Natural killer cell (primary cell): ENCODE data around the gene TIAM1. TPM values are rescaled to one million over a fixed set of nuclear protein-coding genes. Genes with fewer than 3 reads are reported as not detected.

Source experiments
- ATAC-seq, 3 donors: fragments of 150-1000 bp in 2 of 3; fragments of 200-7000 bp in 1 of 3; cut with Tn5 transposase; 1 replicate in 1 of 3; 2 replicates in 2 of 3; pipeline ENCODE4 v1.10.0; 2021; ENCODE audit warnings: mild to moderate bottlenecking in 2 of 3, moderate library complexity in 2 of 3
- DNase-seq, 2 donors: peaks; one replicate each; pipeline versions ENCODE4 v3.0.0 to v3.0.0-alpha.2; 2013 to 2021; ENCODE audit warnings: mixed read lengths in 1 of 2
- H3K27ac ChIP-seq: one replicate; pipeline ENCODE4 v1.5.1; 2013; ENCODE audit warnings: mild to moderate bottlenecking, low read length
- H3K27me3 ChIP-seq: one replicate; pipeline ENCODE4 v1.6.1; 2013; ENCODE audit warnings: low read length; ENCODE audit not compliant: control insufficient read depth, insufficient read depth
- H3K36me3 ChIP-seq: one replicate; pipeline ENCODE4 v1.6.1; 2013; ENCODE audit warnings: low read length; ENCODE audit not compliant: control insufficient read depth, insufficient read depth
- H3K4me1 ChIP-seq: one replicate; pipeline ENCODE4 v1.6.1; 2013; ENCODE audit warnings: low read length; ENCODE audit not compliant: control insufficient read depth, insufficient read depth
- H3K4me3 ChIP-seq: one replicate; pipeline ENCODE4 v1.5.1; 2013; ENCODE audit warnings: low read length
- H3K9me3 ChIP-seq: one replicate; pipeline ENCODE4 v1.6.1; 2013; ENCODE audit warnings: low read length; ENCODE audit not compliant: control insufficient read depth, insufficient read depth
- H3K27ac Mint-ChIP-seq, 2 donors: one replicate each; pipeline ENCODE4 v1.8.0; 2022; ENCODE audit warnings: mild to moderate bottlenecking in 2 of 2, mixed read lengths in 2 of 2, moderate library complexity in 1 of 2
- H3K27me3 Mint-ChIP-seq, 2 donors: one replicate each; pipeline ENCODE4 v1.8.0; 2022; ENCODE audit warnings: low read depth in 2 of 2, mixed read lengths in 2 of 2
- H3K36me3 Mint-ChIP-seq: one replicate; pipeline ENCODE4 v1.8.0; 2022; ENCODE audit warnings: mixed read lengths
- H3K4me1 Mint-ChIP-seq, 2 donors: one replicate each; pipeline ENCODE4 v1.8.0; 2022; ENCODE audit warnings: mixed read lengths in 2 of 2
- H3K4me3 Mint-ChIP-seq: one replicate; pipeline ENCODE4 v1.8.0; 2022; ENCODE audit warnings: mild to moderate bottlenecking, moderate library complexity, mixed read lengths
- H3K9me3 Mint-ChIP-seq, 2 donors: one replicate each; pipeline ENCODE4 v1.8.0; 2022; ENCODE audit warnings: mixed read lengths in 2 of 2
- WGBS: methylation state at CpG from one replicate; pipeline ENCODE4 v1.1.7; 2013; ENCODE audit warnings: missing lambda C conversion rate; ENCODE audit not compliant: insufficient coverage; 5-methylcytosine and 5-hydroxymethylcytosine counted together
- intact Hi-C: fragments of 100-400 bp; cut with micrococcal nuclease; formaldehyde crosslinking; loops from one replicate; pipeline ENCODE4 v1.14.2; 2022
- total RNA-seq, 4 donors: library from RNA; stranded (reverse); fragments of 120-200 nt in 1 of 4; gene quantifications; one replicate each; pipeline versions ENCODE4 v1.2.3 to v1.2.4, GENCODE V29; 2013 to 2022
- TF ChIP-seq, protein P1 (sequence below): fragments of 200-600 bp; IDR thresholded peaks from one replicate; pipeline ENCODE4 v1.8.0; 2022; ENCODE audit warnings: antibody characterized with exemption

Gene TIAM1, protein sequence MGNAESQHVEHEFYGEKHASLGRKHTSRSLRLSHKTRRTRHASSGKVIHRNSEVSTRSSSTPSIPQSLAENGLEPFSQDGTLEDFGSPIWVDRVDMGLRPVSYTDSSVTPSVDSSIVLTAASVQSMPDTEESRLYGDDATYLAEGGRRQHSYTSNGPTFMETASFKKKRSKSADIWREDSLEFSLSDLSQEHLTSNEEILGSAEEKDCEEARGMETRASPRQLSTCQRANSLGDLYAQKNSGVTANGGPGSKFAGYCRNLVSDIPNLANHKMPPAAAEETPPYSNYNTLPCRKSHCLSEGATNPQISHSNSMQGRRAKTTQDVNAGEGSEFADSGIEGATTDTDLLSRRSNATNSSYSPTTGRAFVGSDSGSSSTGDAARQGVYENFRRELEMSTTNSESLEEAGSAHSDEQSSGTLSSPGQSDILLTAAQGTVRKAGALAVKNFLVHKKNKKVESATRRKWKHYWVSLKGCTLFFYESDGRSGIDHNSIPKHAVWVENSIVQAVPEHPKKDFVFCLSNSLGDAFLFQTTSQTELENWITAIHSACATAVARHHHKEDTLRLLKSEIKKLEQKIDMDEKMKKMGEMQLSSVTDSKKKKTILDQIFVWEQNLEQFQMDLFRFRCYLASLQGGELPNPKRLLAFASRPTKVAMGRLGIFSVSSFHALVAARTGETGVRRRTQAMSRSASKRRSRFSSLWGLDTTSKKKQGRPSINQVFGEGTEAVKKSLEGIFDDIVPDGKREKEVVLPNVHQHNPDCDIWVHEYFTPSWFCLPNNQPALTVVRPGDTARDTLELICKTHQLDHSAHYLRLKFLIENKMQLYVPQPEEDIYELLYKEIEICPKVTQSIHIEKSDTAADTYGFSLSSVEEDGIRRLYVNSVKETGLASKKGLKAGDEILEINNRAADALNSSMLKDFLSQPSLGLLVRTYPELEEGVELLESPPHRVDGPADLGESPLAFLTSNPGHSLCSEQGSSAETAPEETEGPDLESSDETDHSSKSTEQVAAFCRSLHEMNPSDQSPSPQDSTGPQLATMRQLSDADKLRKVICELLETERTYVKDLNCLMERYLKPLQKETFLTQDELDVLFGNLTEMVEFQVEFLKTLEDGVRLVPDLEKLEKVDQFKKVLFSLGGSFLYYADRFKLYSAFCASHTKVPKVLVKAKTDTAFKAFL (N-terminal part only)
- total RNA-seq: 10 to 100 TPM; 19.1 to 32.3 (median 19.4) TPM
- total RNA-seq (2013): 37.9 TPM

DNA sequence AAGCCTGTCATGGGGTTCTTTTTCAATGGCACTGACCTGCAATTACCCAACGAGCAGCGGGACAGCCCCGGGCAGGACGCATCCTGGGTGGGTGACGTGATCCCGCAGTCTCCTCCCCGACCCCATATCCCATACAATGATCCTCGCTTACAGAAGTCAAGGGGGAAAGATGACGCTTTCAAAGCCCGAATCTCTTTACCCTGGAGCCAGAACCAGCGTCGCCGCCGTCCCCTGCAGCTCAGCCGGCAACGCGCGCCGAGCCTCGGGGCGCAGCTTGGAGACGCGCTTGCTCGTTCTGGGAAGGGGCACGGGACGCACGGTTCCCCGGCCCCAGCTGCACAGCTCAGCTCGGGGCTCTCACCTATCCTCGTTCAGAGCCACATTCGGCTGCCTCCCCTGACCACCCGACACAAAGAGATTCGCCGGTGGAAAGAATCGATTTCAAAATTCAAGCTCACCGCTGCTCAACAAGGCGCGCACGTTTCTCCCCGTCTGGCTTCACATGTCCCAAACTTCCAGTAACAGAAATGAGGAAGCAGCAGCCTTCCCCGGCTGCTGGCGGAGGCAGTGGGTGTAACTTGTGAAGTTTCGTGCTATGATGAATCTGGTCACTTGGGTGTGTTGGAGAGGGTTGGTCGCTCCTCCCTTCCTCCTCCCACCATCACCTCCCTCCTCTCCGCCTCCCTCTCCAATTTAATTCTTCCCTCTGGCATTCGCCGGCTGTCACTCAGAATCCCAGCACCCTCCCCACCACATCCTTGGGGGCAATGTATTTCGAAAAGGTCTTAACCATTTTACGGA, at the start of gene TIAM1:
TIAM1 (minus strand) TSS at position 582 of the 801 bp plus-strand sequence. CDS start 77,289 bp downstream, outside the sequence.
- H3K4me1 ChIP-seq: peaks cover 22% of the 10 kb centered on the region
- H3K27ac ChIP-seq: peak within 1 kb of the TSS; percentile 18
- H3K36me3 ChIP-seq: no peaks in the 10 kb centered on the region
- no peaks in the 10 kb centered on the region for H3K9me3 ChIP-seq
- H3K4me3 ChIP-seq: peak within 1 kb of the TSS; percentile 51
- H3K9me3 Mint-ChIP-seq: no peaks in the 10 kb centered on the region
- TF ChIP-seq, protein P1, sequence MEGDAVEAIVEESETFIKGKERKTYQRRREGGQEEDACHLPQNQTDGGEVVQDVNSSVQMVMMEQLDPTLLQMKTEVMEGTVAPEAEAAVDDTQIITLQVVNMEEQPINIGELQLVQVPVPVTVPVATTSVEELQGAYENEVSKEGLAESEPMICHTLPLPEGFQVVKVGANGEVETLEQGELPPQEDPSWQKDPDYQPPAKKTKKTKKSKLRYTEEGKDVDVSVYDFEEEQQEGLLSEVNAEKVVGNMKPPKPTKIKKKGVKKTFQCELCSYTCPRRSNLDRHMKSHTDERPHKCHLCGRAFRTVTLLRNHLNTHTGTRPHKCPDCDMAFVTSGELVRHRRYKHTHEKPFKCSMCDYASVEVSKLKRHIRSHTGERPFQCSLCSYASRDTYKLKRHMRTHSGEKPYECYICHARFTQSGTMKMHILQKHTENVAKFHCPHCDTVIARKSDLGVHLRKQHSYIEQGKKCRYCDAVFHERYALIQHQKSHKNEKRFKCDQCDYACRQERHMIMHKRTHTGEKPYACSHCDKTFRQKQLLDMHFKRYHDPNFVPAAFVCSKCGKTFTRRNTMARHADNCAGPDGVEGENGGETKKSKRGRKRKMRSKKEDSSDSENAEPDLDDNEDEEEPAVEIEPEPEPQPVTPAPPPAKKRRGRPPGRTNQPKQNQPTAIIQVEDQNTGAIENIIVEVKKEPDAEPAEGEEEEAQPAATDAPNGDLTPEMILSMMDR: no peak
- 2% methylated on average over 46 of the region's 49 CpGs for WGBS
- H3K27ac Mint-ChIP-seq: peak within 1 kb of the TSS; percentile 75 to 88
- ATAC-seq (peak in 2 of 3 donors; percentile 70 to 71), DNase-seq (peak; percentile 16 to 26)
- peaks cover 24 to 25% of the 10 kb centered on the region in 2 donors for H3K4me1 Mint-ChIP-seq
- H3K36me3 Mint-ChIP-seq: no peaks in the 10 kb centered on the region
- intact Hi-C loops: no loop called here
- H3K27me3 ChIP-seq: no peaks in the 10 kb centered on the region
- H3K27me3 Mint-ChIP-seq: peaks cover 21 to 23% of the 10 kb centered on the region in 2 donors
- peak within 1 kb of the TSS; percentile 95 for H3K4me3 Mint-ChIP-seq

DNA sequence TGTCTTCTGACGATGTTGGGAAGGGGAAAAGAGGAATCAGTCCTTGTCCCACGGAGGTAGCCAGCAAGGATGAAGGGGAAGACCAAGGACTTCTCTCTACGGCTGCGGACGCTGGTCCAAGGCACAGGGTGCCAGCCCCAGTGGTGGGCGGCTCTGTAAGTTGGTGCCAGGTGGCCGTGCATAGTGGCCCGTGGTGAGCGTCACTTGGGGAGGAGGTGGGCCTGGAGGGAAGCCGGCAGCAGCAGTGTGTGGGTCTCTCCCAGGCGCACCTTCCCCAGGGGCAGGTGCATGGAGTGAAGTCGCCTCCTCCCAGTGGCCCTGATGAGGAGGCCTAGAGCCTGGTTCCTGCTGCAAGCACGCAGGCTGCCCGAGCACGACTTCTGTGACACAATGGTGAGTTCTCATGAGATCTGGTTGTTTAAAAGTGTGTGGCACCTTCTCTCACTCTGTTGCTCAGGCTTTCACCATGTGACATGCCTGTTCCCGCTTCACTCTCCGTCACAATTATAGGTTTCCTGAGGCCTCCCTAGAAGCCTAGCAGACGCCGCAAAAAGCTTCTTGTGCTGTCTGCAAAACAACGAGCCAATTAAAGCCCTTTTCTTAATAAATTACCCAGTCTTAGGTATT, 43.6 kb upstream of the TIAM1 start:
- Mint-ChIP-seq H3K36me3 (no peaks in the 10 kb centered on the region), H3K9me3 (no peaks in the 10 kb centered on the region), H3K27ac (no peak overlapping the region), H3K4me1 (peaks cover 0 to under 1% of the 10 kb centered on the region in 2 donors), H3K27me3 (no peaks in the 10 kb centered on the region), H3K4me3 (no peak overlapping the region)
- no peaks in the 10 kb centered on the region for H3K36me3 ChIP-seq
- no peak for ATAC-seq
- TF ChIP-seq, protein P1: no peak
- no peak for DNase-seq
- WGBS: 87% methylated on average over 20 of the region's 20 CpGs
- H3K27me3 ChIP-seq: no peaks in the 10 kb centered on the region
- H3K9me3 ChIP-seq: no peaks in the 10 kb centered on the region
- no peak overlapping the region for H3K27ac ChIP-seq
- H3K4me1 ChIP-seq: no peaks in the 10 kb centered on the region
- H3K4me3 ChIP-seq: no peak overlapping the region
- intact Hi-C loops: no loop called here

DNA sequence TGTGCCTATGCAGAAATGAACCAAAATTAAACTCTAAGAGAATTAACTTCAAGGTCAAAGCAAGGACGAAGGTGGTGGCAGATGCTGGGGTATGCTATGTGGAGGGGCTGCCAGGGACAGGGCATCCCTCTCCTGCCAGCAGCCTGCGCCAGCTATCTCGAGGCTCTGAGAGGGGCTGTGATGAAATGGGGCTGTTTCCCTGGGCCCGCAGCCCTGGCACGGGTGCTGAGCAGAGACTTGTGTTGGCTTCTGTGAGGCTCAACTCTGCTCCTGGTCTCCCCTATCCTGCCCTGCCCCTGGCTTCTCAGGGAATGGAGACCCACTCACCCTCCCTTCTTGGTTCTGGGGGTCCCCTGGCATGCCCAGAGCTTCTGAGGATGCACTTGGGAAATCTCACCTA, 41.9 kb upstream of the TIAM1 start:
- no peak for DNase-seq
- intact Hi-C loops: no loop called here
- H3K9me3 Mint-ChIP-seq: no peaks in the 10 kb centered on the region

More for the DNA sequence above, 41.9 kb upstream of the TIAM1 start:
- no peaks in the 10 kb centered on the region for H3K36me3 ChIP-seq
- H3K27me3 Mint-ChIP-seq: no peaks in the 10 kb centered on the region
- no peak for ATAC-seq
- no peak overlapping the region for H3K27ac ChIP-seq
- H3K9me3 ChIP-seq: no peaks in the 10 kb centered on the region
- peaks cover 10 to 11% of the 10 kb centered on the region in 2 donors for H3K4me1 Mint-ChIP-seq
- 88% methylated on average over 5 of the region's 5 CpGs for WGBS
- H3K4me3 ChIP-seq: no peak overlapping the region
- H3K27me3 ChIP-seq: no peaks in the 10 kb centered on the region
- TF ChIP-seq, protein P1: no peak
- H3K4me3 Mint-ChIP-seq: no peak overlapping the region
- no peak overlapping the region for H3K27ac Mint-ChIP-seq
- H3K36me3 Mint-ChIP-seq: no peaks in the 10 kb centered on the region
- H3K4me1 ChIP-seq: no peaks in the 10 kb centered on the region
